NT2/D1 (cell line): ENCODE results near the gene TGM2.

Experiments
- SUZ12 ChIP-seq: IDR thresholded peaks from 2 replicates; pipeline ENCODE4 v1.6.1; 2011; ENCODE audit not compliant: insufficient read length, insufficient read depth; ENCODE audit errors: extremely low read depth
- YY1 ChIP-seq: IDR thresholded peaks from 2 replicates; pipeline ENCODE4 v1.6.1; 2011; ENCODE audit not compliant: insufficient read length, insufficient read depth

DNA sequence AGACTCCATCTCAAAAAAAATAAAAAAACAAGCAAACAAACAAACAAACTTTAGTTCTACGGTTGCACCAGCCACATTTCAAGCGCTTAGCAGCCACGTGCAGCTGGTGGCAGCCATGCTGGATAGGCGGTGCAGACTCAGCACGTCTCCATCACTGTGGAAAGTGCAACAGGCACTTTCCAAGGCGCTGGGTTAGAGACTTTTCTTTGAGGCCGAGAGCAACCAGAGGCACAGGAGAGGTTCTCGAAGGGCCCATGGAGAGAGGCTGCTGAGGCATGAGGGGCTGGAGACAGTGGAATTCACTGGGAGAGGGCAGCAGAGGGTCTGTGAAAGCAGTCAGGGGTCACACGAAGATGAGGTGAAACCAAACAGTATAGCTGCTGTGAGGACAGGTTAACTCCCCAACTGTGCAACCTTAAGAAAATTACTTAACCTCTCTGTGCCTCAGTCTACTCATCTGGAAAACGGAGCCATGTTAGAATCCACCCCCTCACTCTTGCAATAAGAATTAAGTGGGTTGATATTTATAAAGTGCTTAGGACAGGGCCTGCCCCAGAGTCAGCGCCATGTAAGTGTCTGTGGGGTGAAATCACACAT lies 27.5 kb downstream of the TGM2 start:
- TF ChIP-seq YY1, result no peak
- TF ChIP-seq SUZ12, result no peak
